Immature natural killer cell (primary cell): ENCODE measurements around the gene KCNMB4. TPM values are rescaled to one million over a fixed set of nuclear protein-coding genes. Genes with fewer than 3 reads are reported as not detected.
A peak's percentile ranks its signal among the peaks of the same experiment; 100 is the strongest.

Experiments used
- DNase-seq, 3 donors: peaks; one replicate each; pipeline ENCODE4 v3.0.0; 2022; ENCODE audit warnings: mixed read lengths in 1 of 3
- H3K27ac Mint-ChIP-seq, 6 donors: one replicate each; pipeline ENCODE4 v1.8.0; 2020; ENCODE audit warnings: mixed read lengths in 6 of 6, mild to moderate bottlenecking in 5 of 6, inconsistent platforms in 4 of 6, moderate library complexity in 3 of 6
- H3K27me3 Mint-ChIP-seq, 3 donors: one replicate each; pipeline ENCODE4 v1.8.0; 2020 to 2021; ENCODE audit warnings: low read depth in 3 of 3, mild to moderate bottlenecking in 3 of 3, mixed read lengths in 3 of 3, moderate library complexity in 3 of 3, inconsistent platforms in 1 of 3
- H3K36me3 Mint-ChIP-seq, 3 donors: one replicate each; pipeline ENCODE4 v1.8.0; 2020; ENCODE audit warnings: mixed read lengths in 3 of 3, inconsistent platforms in 2 of 3, mild to moderate bottlenecking in 2 of 3
- H3K4me1 Mint-ChIP-seq, 2 donors: one replicate each; pipeline ENCODE4 v1.8.0; 2020; ENCODE audit warnings: inconsistent platforms in 2 of 2, mild to moderate bottlenecking in 2 of 2, mixed read lengths in 2 of 2, moderate library complexity in 1 of 2
- H3K4me3 Mint-ChIP-seq, 5 donors: one replicate each; pipeline ENCODE4 v1.8.0; 2020; ENCODE audit warnings: mild to moderate bottlenecking in 5 of 5, mixed read lengths in 5 of 5, inconsistent platforms in 3 of 5, moderate library complexity in 3 of 5
- H3K9me3 Mint-ChIP-seq, 6 donors: one replicate each; pipeline ENCODE4 v1.8.0; 2020; ENCODE audit warnings: mild to moderate bottlenecking in 6 of 6, mixed read lengths in 6 of 6, inconsistent platforms in 4 of 6, moderate library complexity in 3 of 6
- polyA plus RNA-seq, 3 donors: library from polyadenylated mRNA; unstranded; fragments of 300-500 nt; fragmentation: Illumina TruSeq; gene quantifications; one replicate each; pipeline ENCODE4 v1.2.3, GENCODE V29; 2021

KCNMB4 gene
- polyA plus RNA-seq, 3 donors from 2014 or later, result 0.13 to 0.70 (median 0.22) TPM

GRCh38 chr12:70355972-70356371, 10.1 kb upstream of the KCNMB4 start:
- Mint-ChIP-seq H3K36me3 (peaks cover 12 to 14% (median 12%) of the 10 kb centered on the region in 3 donors), H3K4me3 (no peak overlapping the region), H3K9me3 (no peaks in the 10 kb centered on the region), H3K27ac (no peak overlapping the region), H3K27me3 (peaks cover 0 to 3% (median 0%) of the 10 kb centered on the region in 3 donors), H3K4me1 (no peaks in the 10 kb centered on the region)
- no peak for DNase-seq

DNA sequence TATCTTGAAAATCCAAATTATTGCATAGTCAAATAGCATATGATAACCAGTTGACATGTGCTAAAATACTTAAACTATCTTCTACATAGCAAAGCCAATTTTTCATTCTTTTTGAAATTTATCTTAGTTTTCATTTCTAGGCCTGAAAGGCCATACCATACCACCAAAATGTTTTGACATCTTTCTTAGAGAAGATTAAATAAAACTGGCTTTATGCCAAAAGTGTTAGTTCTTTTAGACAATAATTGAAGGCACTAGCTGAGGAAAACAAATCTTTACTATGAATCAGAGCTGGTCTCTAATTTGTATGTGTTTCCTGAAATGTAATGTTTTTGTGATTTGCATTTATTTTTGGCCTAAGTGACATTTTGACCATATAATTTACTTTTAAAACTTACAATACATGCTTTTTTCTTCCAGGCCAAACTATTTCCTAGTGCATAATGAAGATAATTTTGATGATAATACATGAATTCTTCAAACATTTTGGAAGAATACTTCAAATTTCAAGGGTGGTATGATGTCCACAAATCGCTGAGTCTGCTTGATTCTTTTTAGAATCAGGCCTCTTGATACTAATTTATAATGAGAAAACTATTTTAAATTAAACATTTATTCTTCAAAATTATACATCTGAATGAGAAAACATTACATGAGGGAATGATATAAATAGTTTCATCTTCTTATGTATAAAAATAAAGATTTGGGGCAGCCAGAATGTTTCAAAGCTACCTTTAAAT, 6.5 kb upstream of the KCNMB4 start:
- Mint-ChIP-seq H3K36me3 (peaks cover under 1 to 5% (median 4%) of the 10 kb centered on the region in 3 donors), H3K9me3 (no peaks in the 10 kb centered on the region), H3K4me1 (peaks cover 0 to under 1% of the 10 kb centered on the region in 2 donors), H3K27ac (no peak overlapping the region), H3K27me3 (peaks cover 0 to 5% (median 3%) of the 10 kb centered on the region in 3 donors), H3K4me3 (no peak overlapping the region)
- DNase-seq, result no peak

GRCh38 chr12:70360218-70360617, 5.9 kb upstream of the KCNMB4 start:
- Mint-ChIP-seq H3K27ac (no peak overlapping the region), H3K4me1 (peaks cover 3 to 6% of the 10 kb centered on the region in 2 donors), H3K4me3 (no peak overlapping the region), H3K9me3 (no peaks in the 10 kb centered on the region), H3K27me3 (peaks cover 3 to 11% (median 8%) of the 10 kb centered on the region in 3 donors), H3K36me3 (peaks cover 0 to 5% (median 0%) of the 10 kb centered on the region in 3 donors)
- no peak for DNase-seq

GRCh38 chr12:70364695-70365397, 1.2 kb upstream of the KCNMB4 start:
- H3K4me1 Mint-ChIP-seq, result peaks cover 15 to 21% of the 10 kb centered on the region in 2 donors
- H3K27ac Mint-ChIP-seq, result no peak overlapping the region
- no peaks in the 10 kb centered on the region for H3K9me3 Mint-ChIP-seq
- DNase-seq, result peak in 1 of 3 donors; percentile 3
- H3K4me3 Mint-ChIP-seq, result peak overlapping the region; percentile 68 to 83 (median 76)
- H3K36me3 Mint-ChIP-seq, result no peaks in the 10 kb centered on the region
- H3K27me3 Mint-ChIP-seq, result peaks cover 13 to 21% (median 16%) of the 10 kb centered on the region in 3 donors

DNA sequence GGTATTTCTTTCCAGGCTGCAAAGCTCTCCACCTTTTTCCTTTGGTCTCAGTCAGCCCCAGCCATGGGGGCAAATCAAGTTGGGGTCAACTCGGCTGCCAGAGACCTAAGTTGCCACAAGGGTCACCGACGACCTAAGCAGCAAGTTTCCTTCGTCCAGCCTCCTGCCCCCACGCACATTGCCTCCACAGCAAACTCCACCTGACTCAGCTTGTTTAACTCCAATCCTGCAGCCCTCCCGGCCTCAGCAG, 767 bp upstream of the KCNMB4 start:
- Mint-ChIP-seq H3K36me3 (no peaks in the 10 kb centered on the region), H3K27me3 (peaks cover 13 to 21% (median 15%) of the 10 kb centered on the region in 3 donors), H3K4me3 (peak overlapping the region; percentile 68 to 83 (median 76)), H3K27ac (no peak overlapping the region), H3K9me3 (no peaks in the 10 kb centered on the region), H3K4me1 (peaks cover 15 to 21% of the 10 kb centered on the region in 2 donors)
- no peak for DNase-seq

DNA sequence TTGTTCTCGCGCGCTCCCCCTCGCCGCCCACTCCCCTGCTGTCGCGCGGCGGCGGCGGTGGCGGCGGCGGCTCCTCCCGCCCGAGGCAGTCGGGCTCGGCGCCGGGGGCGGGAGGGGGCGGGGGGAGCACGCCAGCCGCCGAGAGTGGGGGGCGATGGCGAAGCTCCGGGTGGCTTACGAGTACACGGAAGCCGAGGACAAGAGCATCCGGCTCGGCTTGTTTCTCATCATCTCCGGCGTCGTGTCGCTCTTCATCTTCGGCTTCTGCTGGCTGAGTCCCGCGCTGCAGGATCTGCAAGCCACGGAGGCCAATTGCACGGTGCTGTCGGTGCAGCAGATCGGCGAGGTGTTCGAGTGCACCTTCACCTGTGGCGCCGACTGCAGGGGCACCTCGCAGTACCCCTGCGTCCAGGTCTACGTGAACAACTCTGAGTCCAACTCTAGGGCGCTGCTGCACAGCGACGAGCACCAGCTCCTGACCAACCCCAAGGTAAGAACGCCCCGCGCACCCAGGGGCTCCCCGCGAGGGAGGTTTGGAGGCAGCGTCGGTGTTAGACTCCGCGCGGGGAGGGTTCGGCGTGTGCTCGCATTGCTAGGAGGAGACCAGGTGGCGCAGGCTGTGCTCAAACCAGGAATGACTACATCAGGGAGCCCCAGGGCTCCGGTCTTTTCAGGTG, 629 bp downstream of the KCNMB4 start:
- Mint-ChIP-seq H3K27ac (peak overlapping the region in 2 of 6 donors; percentile 49 to 71), H3K4me3 (peak overlapping the region; percentile 90 to 94 (median 92)), H3K9me3 (no peaks in the 10 kb centered on the region), H3K27me3 (peaks cover 12 to 22% (median 13%) of the 10 kb centered on the region in 3 donors), H3K4me1 (peaks cover 15 to 21% of the 10 kb centered on the region in 2 donors), H3K36me3 (no peaks in the 10 kb centered on the region)
- DNase-seq, result peak; percentile 39 to 52 (median 49)

GRCh38 chr12:70367258-70368141, 1.4 kb downstream of the KCNMB4 start:
- no peaks in the 10 kb centered on the region for H3K9me3 Mint-ChIP-seq

GRCh38 chr12:70372881-70373280, 6.8 kb downstream of the KCNMB4 start:
- no peak overlapping the region for H3K27ac Mint-ChIP-seq
- peaks cover 0 to 6% (median 6%) of the 10 kb centered on the region in 3 donors for H3K27me3 Mint-ChIP-seq
- no peak for DNase-seq
- H3K4me1 Mint-ChIP-seq, result no peaks in the 10 kb centered on the region
- no peaks in the 10 kb centered on the region for H3K36me3 Mint-ChIP-seq
- no peaks in the 10 kb centered on the region for H3K9me3 Mint-ChIP-seq
- no peak overlapping the region for H3K4me3 Mint-ChIP-seq

More at GRCh38 chr12:70367258-70368141, 1.4 kb downstream of the KCNMB4 start:
- H3K36me3 Mint-ChIP-seq, result no peaks in the 10 kb centered on the region
- H3K27me3 Mint-ChIP-seq, result peaks cover 12 to 24% (median 13%) of the 10 kb centered on the region in 3 donors
- DNase-seq, result no peak
- H3K4me3 Mint-ChIP-seq, result peak overlapping the region; percentile 90 to 94 (median 92)
- peak overlapping the region in 1 of 6 donors; percentile 71 for H3K27ac Mint-ChIP-seq
- H3K4me1 Mint-ChIP-seq, result peaks cover 15 to 21% of the 10 kb centered on the region in 2 donors

DNA sequence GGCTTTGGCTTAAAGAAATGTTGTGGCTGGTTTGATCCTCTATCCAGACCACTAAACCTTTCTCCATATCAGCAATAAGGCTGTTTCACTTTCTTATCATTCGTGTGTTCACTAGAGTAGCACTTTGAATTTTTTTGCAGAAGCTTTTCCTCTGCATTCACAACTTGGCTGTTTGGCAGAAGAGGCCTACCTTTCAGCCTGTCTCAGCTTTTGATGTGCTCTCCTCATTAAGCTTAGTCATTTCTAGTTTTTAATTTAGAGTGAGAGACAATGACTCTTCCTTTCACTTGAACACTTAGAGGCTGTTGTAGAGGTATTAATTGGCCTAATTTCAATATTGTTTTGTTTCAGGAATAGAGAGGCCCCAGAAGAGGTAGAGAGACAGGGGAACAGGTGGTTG, 13.8 kb downstream of the KCNMB4 start:
- Mint-ChIP-seq H3K4me1 (no peaks in the 10 kb centered on the region), H3K4me3 (no peak overlapping the region), H3K9me3 (no peaks in the 10 kb centered on the region), H3K27ac (no peak overlapping the region), H3K27me3 (peaks cover 0 to 4% (median 1%) of the 10 kb centered on the region in 3 donors), H3K36me3 (peaks cover 0 to 6% (median 0%) of the 10 kb centered on the region in 3 donors)
- no peak for DNase-seq

- no peak for DNase-seq
- H3K4me3 Mint-ChIP-seq, result no peak overlapping the region
- peaks cover 0 to 6% (median 0%) of the 10 kb centered on the region in 3 donors for H3K36me3 Mint-ChIP-seq
- H3K4me1 Mint-ChIP-seq, result no peaks in the 10 kb centered on the region
- H3K27me3 Mint-ChIP-seq, result peaks cover 0 to 1% (median 0%) of the 10 kb centered on the region in 3 donors
- H3K27ac Mint-ChIP-seq, result no peak overlapping the region
- no peaks in the 10 kb centered on the region for H3K9me3 Mint-ChIP-seq
Measured at GRCh38 chr12:70383484-70383883, 17.4 kb downstream of the KCNMB4 start.

DNA sequence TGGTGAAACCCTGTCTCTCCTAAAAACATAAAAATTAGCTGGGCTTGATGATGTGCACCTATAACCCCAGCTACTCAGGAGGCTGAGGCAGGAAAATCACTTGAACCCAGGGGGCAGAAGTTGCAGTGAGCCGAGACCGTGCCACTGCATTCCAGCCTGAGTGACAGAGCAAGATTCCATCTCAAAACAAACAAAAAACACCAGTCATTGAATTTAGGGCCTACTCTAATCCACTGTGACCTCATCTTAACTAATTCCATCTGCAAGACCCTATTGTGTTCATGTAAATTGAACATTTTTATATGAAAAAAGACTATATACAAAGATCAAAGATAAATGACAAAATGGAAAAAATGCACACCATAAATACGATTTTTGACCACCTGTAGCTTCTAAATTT, 17.8 kb downstream of the KCNMB4 start:
- peaks cover 0 to 6% (median 0%) of the 10 kb centered on the region in 3 donors for H3K36me3 Mint-ChIP-seq
- H3K27me3 Mint-ChIP-seq, result peaks cover 0 to 1% (median 0%) of the 10 kb centered on the region in 3 donors
- H3K27ac Mint-ChIP-seq, result no peak overlapping the region
- H3K9me3 Mint-ChIP-seq, result no peaks in the 10 kb centered on the region
- no peaks in the 10 kb centered on the region for H3K4me1 Mint-ChIP-seq
- no peak for DNase-seq
- no peak overlapping the region for H3K4me3 Mint-ChIP-seq

DNA sequence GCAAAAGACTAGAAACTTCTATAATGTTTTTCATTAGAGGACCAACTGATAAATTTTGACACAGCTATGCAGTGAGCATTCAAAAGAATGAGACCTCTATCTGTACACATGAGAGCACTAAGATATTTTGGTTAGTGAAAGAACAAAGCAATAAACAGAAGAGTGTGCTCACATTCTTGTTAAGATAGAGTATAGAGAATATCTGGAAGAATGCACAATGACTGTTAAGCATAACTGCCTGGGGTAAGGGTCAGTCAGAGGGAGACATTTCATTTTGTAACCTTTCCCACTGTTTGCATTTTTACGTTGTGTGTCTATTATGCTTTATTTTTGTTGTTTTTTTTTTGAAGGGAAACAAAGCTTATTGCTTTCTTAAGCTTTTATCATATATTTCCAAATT, 20.7 kb downstream of the KCNMB4 start:
- no peak overlapping the region for H3K27ac Mint-ChIP-seq
- peaks cover 0 to 2% (median 1%) of the 10 kb centered on the region in 3 donors for H3K27me3 Mint-ChIP-seq
- no peak overlapping the region for H3K4me3 Mint-ChIP-seq
- no peaks in the 10 kb centered on the region for H3K4me1 Mint-ChIP-seq
- DNase-seq, result no peak
- peaks cover 0 to 1% (median 0%) of the 10 kb centered on the region in 6 donors for H3K9me3 Mint-ChIP-seq
- H3K36me3 Mint-ChIP-seq, result peaks cover 0 to 5% (median 3%) of the 10 kb centered on the region in 3 donors

GRCh38 chr12:70389678-70390077, 23.6 kb downstream of the KCNMB4 start:
- H3K4me3 Mint-ChIP-seq, result no peak overlapping the region
- H3K27ac Mint-ChIP-seq, result no peak overlapping the region
- H3K36me3 Mint-ChIP-seq, result peaks cover 0 to 5% (median 3%) of the 10 kb centered on the region in 3 donors
- H3K9me3 Mint-ChIP-seq, result peaks cover 0 to 3% (median 0%) of the 10 kb centered on the region in 6 donors
- peaks cover 0 to 2% (median 0%) of the 10 kb centered on the region in 3 donors for H3K27me3 Mint-ChIP-seq
- no peaks in the 10 kb centered on the region for H3K4me1 Mint-ChIP-seq
- no peak for DNase-seq
